ENCODE data around the gene OR6N1. TPM values are rescaled to one million over a fixed set of nuclear protein-coding genes. Genes with fewer than 3 reads are reported as not detected.

OR6N1 gene
- total RNA-seq, 1 experiment from 2014 or later, result not detected

DNA sequence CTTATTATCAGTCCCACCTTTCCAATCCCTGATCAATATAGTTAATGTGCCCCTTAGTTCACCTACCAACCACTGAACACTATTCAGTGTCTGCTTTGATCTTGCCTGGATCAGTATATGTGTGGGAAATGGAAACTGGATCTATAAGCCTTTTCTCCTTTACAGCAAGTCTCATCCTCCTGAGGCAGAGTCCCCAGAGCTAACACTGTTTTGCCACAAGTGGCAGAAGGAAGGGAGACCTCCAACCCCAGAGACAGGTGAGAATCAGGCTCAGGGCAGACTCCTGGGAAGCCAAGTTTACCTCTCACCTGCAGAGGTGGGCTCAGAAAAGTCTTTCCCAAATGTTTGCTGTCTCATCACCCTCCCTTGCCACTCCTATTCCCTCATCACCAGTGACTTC is 9.1 kb upstream of the OR6N1 start, which contains the start of gene OR6N2:
Gene OR6N2, minus strand, starts transcription at position 101 of the 400 bp plus-strand sequence. CDS start 3,569 bp downstream, outside the sequence.
- no peaks in the 10 kb centered on the region for H3K36me3 Mint-ChIP-seq (ENCODE audit: insufficient read depth, unreplicated experiment)
- CTCF ChIA-PET, result interaction anchor here (0.8 kb wide), 1 partner anchor 1154 kb away, joined by 3 read pairs; no protein-coding TSS in a partner anchor
- no TSS peak for BruUV-seq (replicated peaks)
- no peak within 1 kb of the TSS for H3K27ac Mint-ChIP-seq (ENCODE audit: low read depth, unreplicated experiment)
- DNase-seq (ENCODE audit: unreplicated experiment), result no peak
- H3K9me3 Mint-ChIP-seq (ENCODE audit: unreplicated experiment), result no peaks in the 10 kb centered on the region
- POLR2A ChIA-PET, result interaction anchor here (0.6 kb wide), 1 partner anchor 41 kb away, joined by 3 read pairs; no protein-coding TSS in a partner anchor
- H3K4me1 Mint-ChIP-seq (ENCODE audit: insufficient read depth, unreplicated experiment), result no peaks in the 10 kb centered on the region
- intact Hi-C loops (cut with micrococcal nuclease), result no loop called here
- H3K27me3 Mint-ChIP-seq (ENCODE audit: insufficient read depth, unreplicated experiment), result peaks cover 75% of the 10 kb centered on the region
- H3K4me3 Mint-ChIP-seq (ENCODE audit: unreplicated experiment), result no peak within 1 kb of the TSS
- TF ChIP-seq, protein P1, sequence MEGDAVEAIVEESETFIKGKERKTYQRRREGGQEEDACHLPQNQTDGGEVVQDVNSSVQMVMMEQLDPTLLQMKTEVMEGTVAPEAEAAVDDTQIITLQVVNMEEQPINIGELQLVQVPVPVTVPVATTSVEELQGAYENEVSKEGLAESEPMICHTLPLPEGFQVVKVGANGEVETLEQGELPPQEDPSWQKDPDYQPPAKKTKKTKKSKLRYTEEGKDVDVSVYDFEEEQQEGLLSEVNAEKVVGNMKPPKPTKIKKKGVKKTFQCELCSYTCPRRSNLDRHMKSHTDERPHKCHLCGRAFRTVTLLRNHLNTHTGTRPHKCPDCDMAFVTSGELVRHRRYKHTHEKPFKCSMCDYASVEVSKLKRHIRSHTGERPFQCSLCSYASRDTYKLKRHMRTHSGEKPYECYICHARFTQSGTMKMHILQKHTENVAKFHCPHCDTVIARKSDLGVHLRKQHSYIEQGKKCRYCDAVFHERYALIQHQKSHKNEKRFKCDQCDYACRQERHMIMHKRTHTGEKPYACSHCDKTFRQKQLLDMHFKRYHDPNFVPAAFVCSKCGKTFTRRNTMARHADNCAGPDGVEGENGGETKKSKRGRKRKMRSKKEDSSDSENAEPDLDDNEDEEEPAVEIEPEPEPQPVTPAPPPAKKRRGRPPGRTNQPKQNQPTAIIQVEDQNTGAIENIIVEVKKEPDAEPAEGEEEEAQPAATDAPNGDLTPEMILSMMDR (IDR thresholded peaks at IDR 0.05; ENCODE audit: unreplicated experiment), result no peak

DNA sequence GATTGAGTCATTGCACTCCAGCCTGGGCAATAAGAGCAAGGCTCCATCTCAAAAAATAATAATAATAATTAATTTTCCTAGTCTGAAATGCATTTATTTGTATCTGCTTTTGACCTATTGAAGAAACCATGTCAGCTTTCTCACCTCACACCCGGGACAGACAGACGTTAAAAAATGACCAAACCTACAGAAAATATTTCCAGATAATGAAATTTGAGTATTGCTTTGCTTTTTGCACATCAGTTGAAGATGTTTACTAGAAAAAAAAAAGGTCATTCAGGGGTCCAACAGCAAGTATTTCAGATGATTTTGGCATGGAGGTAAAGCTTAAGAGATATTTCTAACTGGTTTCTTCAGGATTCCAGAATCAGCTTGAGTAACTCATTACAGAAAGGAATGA is 17.6 kb downstream of the OR6N1 start, which contains the start of gene OR6K6:
Gene OR6K6, plus strand, starts transcription at position 301 of the 400 bp plus-strand sequence. CDS start 168 bp downstream, outside the sequence.
- intact Hi-C loops (cut with micrococcal nuclease), result no loop called here
- Mint-ChIP-seq H3K9me3 (ENCODE audit: unreplicated experiment) (peaks cover 7% of the 10 kb centered on the region), H3K27me3 (ENCODE audit: insufficient read depth, unreplicated experiment) (peaks cover 91% of the 10 kb centered on the region), H3K36me3 (ENCODE audit: insufficient read depth, unreplicated experiment) (no peaks in the 10 kb centered on the region), H3K4me1 (ENCODE audit: insufficient read depth, unreplicated experiment) (no peaks in the 10 kb centered on the region), H3K4me3 (ENCODE audit: unreplicated experiment) (no peak within 1 kb of the TSS), H3K27ac (ENCODE audit: low read depth, unreplicated experiment) (no peak within 1 kb of the TSS)
- TF ChIP-seq, protein P1 (IDR thresholded peaks at IDR 0.05; ENCODE audit: unreplicated experiment), result no peak
- BruUV-seq (replicated peaks), result no TSS peak
- POLR2A ChIA-PET, result interaction anchor here (0.7 kb wide), 1 partner anchor 429 kb away, joined by 4 read pairs; no protein-coding TSS in a partner anchor
- CTCF ChIA-PET, result no interaction called here
- no peak for DNase-seq (ENCODE audit: unreplicated experiment)

DNA sequence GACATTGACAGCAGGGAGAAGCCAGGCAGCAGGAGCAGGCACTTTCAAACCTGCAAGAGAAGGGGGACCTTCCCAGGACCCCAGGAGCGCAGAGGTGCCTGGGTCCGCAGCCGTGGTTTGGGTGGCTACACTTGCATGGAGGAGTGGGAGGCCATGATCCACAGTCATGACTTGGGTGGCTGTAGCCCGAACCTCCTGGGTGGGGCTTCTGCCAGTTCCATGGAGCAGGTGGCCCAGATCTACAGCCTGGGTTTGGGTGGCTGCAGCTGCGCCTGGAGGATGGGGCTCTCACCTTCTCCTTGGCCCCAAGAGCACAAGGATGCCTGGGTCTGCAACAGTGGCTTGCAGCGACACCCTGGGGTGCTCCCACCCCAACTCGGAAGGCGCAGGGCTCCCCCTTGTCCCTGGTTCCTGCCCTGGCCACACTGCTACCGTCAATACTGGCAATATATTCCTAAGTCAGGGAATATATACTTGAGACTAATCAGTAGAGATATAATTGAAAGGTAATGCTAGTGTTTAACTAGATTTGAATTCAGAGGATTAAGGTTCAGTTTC is 19.8 kb downstream of the OR6N1 start:
- peaks cover 91% of the 10 kb centered on the region for H3K27me3 Mint-ChIP-seq (ENCODE audit: insufficient read depth, unreplicated experiment)
- H3K4me3 Mint-ChIP-seq (ENCODE audit: unreplicated experiment), result no peak overlapping the region
- DNase-seq (ENCODE audit: unreplicated experiment), result no peak
- intact Hi-C loops (cut with micrococcal nuclease), result no loop called here
- no peaks in the 10 kb centered on the region for H3K9me3 Mint-ChIP-seq (ENCODE audit: unreplicated experiment)
- BruUV-seq (replicated peaks), result no TSS peak
- H3K27ac Mint-ChIP-seq (ENCODE audit: low read depth, unreplicated experiment), result no peak overlapping the region
- TF ChIP-seq, protein P1 (IDR thresholded peaks at IDR 0.05; ENCODE audit: unreplicated experiment), result no peak
- no peaks in the 10 kb centered on the region for H3K36me3 Mint-ChIP-seq (ENCODE audit: insufficient read depth, unreplicated experiment)
- CTCF ChIA-PET, result no interaction called here
- no peaks in the 10 kb centered on the region for H3K4me1 Mint-ChIP-seq (ENCODE audit: insufficient read depth, unreplicated experiment)
- POLR2A ChIA-PET, result no interaction called here

DNA sequence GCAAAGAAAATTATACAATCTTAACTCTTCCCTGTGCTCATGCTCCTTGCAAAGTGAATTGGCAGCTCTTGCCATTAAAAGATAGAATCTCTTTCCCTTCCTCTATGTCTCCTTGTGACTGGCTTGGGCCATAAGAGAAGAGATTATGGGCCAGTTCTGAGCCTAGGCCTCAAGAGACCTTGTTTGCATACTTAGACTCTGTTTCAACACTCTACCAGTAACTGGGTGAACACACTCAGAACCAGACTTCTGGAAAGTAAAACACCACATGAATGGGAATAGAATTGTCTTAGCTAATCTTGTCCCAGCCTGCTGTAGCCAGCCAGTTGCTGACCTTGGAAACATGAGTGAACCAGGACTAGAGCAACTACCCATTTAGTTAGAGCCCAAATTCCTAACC is 36.1 kb downstream of the OR6N1 start:
- intact Hi-C loops (cut with micrococcal nuclease), result no loop called here
- TF ChIP-seq, protein P1 (IDR thresholded peaks at IDR 0.05; ENCODE audit: unreplicated experiment), result no peak
- no TSS peak for BruUV-seq (replicated peaks)
- no peaks in the 10 kb centered on the region for H3K9me3 Mint-ChIP-seq (ENCODE audit: unreplicated experiment)
- POLR2A ChIA-PET, result no interaction called here
- H3K27ac Mint-ChIP-seq (ENCODE audit: low read depth, unreplicated experiment), result no peak overlapping the region
- H3K36me3 Mint-ChIP-seq (ENCODE audit: insufficient read depth, unreplicated experiment), result no peaks in the 10 kb centered on the region
- peaks cover 93% of the 10 kb centered on the region for H3K27me3 Mint-ChIP-seq (ENCODE audit: insufficient read depth, unreplicated experiment)
- no peaks in the 10 kb centered on the region for H3K4me1 Mint-ChIP-seq (ENCODE audit: insufficient read depth, unreplicated experiment)
- CTCF ChIA-PET, result no interaction called here
- no peak for DNase-seq (ENCODE audit: unreplicated experiment)
- H3K4me3 Mint-ChIP-seq (ENCODE audit: unreplicated experiment), result no peak overlapping the region

Measured in MCF 10A (cell line).